Fibroblast of the aortic adventitia (primary cell): ENCODE data around the gene DSCAML1. TPM values are rescaled to one million over a fixed set of nuclear protein-coding genes. Genes with fewer than 3 reads are reported as not detected.

Experiments
- DNase-seq: peaks from one replicate; pipeline ENCODE4 v3.0.0-alpha.2; 2010; ENCODE audit warnings: low read depth
- H3K4me3 ChIP-seq: 2 replicates; pipeline ENCODE4 v1.5.1; 2011; ENCODE audit warnings: low read depth, mild to moderate bottlenecking, control low read depth, low read length, moderate library complexity
- CTCF ChIP-seq: IDR thresholded peaks from 2 replicates; pipeline ENCODE4 v1.5.1; 2011; ENCODE audit warnings: mild to moderate bottlenecking, low read length, control low read depth, inconsistent platforms; ENCODE audit not compliant: insufficient read depth
- total RNA-seq: library from RNA; depleted of rRNA; stranded (reverse); fragments of >200 nt; gene quantifications from 2 replicates; pipeline ENCODE4 v1.2.3, GENCODE V29; 2012; ENCODE audit warnings: low replicate concordance

DSCAML1 gene
- total RNA-seq, 1 donor = not detected

- DNase-seq = peak; percentile 26
- H3K4me3 ChIP-seq = no peak overlapping the region
- peak; percentile 52 for TF ChIP-seq CTCF
Measured at GRCh38 chr11:117443266-117444186, 353.5 kb downstream of the DSCAML1 start.

GRCh38 chr11:117442869-117443239, 354.2 kb downstream of the DSCAML1 start:
- no peak for DNase-seq
- no peak for TF ChIP-seq CTCF
- no peak overlapping the region for H3K4me3 ChIP-seq

GRCh38 chr11:117442049-117442868, 354.8 kb downstream of the DSCAML1 start:
- no peak overlapping the region for H3K4me3 ChIP-seq
- no peak for DNase-seq

GRCh38 chr11:117441146-117441975, 355.7 kb downstream of the DSCAML1 start:
- no peak overlapping the region for H3K4me3 ChIP-seq
- DNase-seq = no peak
- TF ChIP-seq CTCF = no peak

More at GRCh38 chr11:117442049-117442868, 354.8 kb downstream of the DSCAML1 start:
- TF ChIP-seq CTCF = no peak

GRCh38 chr11:117440258-117440657, 356.8 kb downstream of the DSCAML1 start:
- H3K4me3 ChIP-seq = no peak overlapping the region
- DNase-seq = no peak
- no peak for TF ChIP-seq CTCF

- H3K4me3 ChIP-seq = no peak overlapping the region
- DNase-seq = no peak
- TF ChIP-seq CTCF = no peak
Measured at GRCh38 chr11:117439256-117439655, 357.8 kb downstream of the DSCAML1 start.
